ENCODE measurements around the gene CDK1.

- TF ChIP-seq FOXK2 (IDR thresholded peaks at IDR 0.05) (no peak), ARNT (IDR thresholded peaks at IDR 0.05) (no peak), SP1 (IDR thresholded peaks at IDR 0.05) (no peak), TARDBP (IDR thresholded peaks at IDR 0.05) (no peak), SUZ12 (IDR thresholded peaks at IDR 0.05) (no peak), FOXM1 (IDR thresholded peaks at IDR 0.05; ENCODE audit: borderline replicate concordance) (no peak), NFRKB (IDR thresholded peaks at IDR 0.05) (no peak), L3MBTL2 (conservative IDR thresholded peaks at IDR 0.05) (no peak), FOXA1 (IDR thresholded peaks at IDR 0.05) (no peak)
These were observed 21.8 kb downstream of the CDK1 start for GRCh38 chr10:60799971-60800650.
